ENCODE results near the gene PLCB1.
A peak's percentile ranks its signal among the peaks of the same experiment; 100 is the strongest.

PLCB1 gene

GRCh38 chr20:8470156-8470555, 338.1 kb downstream of the PLCB1 start:
- no peak for DNase-seq

DNA sequence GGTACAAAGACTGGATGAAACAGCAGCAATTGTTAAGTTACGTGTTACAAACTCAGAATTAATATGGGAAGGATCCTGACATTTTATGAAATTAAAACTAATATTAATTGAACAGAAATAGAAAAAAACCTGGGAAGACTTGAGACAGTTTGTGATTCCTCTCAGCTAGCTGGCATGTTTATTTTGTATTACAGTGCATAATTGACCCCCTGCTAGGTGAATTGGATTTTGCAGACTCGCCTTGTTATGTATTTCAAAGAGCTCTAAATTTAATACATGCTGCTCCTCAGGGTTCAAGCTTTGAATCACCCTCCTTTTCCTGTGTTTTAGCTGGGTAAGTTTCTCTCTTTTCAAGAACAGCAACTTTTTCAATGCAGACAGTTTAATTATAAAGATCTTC, 339.4 kb downstream of the PLCB1 start:
- DNase-seq = no peak

DNA sequence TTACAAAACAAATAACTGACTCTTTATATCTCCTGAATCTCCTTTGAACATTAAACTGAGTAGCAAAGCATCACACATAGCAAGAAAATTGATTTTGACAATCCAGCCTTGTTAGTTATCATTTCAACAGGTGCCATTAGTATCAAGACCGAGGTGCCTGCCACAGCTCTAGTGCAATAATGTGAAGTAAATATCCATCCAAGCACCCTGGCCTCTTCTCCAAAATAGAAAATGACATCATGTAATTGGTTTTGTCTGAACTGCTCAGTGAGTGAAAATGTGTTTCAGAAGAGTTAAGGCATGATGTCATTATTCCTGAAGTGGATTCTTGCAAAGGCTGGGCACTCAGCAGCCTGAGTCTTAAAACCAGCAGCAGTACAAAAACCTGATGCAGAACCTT, 341.4 kb downstream of the PLCB1 start:
- DNase-seq = no peak

GRCh38 chr20:8474027-8474668, 342.1 kb downstream of the PLCB1 start:
- DNase-seq = no peak

GRCh38 chr20:8476021-8476420, 344.0 kb downstream of the PLCB1 start:
- DNase-seq = no peak

DNA sequence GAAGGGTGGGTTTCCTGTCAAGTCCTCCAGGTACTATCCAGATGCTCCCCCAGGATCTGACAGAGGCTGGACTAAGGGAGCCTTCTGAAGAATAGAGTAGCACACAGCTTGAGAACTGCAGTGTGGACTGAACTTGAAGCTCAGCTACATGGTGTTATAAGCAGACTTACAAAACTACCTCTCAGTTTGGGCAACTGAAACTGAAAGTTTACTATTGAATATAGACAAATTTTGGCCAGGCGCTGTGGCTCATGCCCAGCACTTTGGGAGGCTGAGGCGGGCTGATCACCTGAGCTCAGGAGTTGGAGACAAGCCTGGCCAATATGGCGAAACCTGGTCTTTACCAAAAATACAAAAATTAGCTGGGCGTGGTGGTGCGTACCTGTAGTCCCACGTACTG, 348.5 kb downstream of the PLCB1 start:
- DNase-seq = no peak

- DNase-seq = no peak
Observed at GRCh38 chr20:8487696-8488095, 355.6 kb downstream of the PLCB1 start.

DNA sequence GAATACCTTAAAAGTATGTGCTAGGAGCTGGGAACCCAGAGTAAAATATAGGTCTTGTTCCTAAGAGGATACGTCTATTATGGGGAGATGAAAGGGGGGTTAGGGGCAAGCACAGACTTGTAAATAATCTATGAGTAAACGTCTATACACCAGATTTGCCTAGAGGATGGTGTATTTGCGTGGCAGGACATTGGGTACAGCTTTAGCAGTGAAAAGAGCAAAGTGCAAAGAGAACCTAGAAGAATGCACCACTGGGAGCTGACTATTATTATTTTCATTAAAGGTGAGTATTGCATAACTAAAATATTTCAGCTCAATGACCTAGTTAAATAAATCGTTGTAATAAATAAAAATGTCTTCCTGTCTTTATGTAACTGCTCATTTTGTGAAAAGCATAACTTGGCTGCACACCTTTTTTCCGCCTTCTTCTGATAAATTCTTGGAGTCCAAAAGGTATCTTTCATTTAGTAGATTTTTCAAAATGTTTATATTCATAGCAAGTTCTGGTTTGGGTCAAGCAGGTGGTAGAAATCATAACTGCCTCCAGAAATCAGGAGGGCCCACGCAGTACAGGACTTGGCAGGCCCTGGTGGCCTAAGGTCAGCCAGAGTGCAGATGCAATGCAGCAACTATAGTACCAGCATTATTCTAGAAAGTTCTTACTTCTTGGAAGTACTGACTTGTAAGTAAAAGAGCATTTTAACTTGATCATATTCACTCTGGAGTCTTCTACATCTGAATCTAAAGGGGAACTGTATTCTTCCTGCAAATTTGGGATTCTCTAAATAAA, 357.2 kb downstream of the PLCB1 start:
- DNase-seq = no peak

DNA sequence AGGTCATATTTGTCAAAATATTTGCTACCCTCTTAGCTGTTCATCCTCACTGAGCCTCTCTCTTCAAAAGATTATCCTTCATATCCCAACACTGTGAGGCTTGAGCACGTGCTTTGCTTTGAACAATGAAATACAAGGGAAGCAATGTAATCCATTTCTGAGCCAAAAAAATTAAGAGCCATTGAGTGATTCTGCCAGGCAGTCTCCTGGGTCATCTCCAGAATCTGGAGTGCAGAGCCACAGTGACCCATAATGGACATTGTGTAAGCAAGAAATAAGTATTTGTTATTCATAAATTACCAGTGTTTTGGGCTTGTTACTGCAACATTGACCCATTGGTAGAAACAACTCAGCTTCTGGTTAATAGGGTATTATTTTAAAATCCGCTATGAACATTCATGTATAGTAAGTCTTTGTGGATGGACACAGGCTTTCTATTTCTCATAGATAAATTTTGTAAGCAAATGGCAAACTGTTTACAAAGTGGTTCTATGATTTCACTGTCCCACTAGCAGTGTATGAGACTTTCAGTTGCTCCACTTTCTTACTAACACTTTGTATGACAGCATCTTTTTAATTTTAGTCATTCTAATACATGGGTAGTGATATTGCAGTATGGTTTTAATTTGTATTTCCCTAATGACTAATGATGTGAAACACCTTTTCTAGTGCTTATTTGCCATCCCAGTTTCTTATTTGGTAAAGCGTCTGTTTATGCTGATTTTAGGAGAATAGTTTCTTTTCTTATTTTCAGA, 358.2 kb downstream of the PLCB1 start:
- DNase-seq = no peak

- no peak for DNase-seq
Observed at GRCh38 chr20:8492173-8492572, 360.1 kb downstream of the PLCB1 start.

DNA sequence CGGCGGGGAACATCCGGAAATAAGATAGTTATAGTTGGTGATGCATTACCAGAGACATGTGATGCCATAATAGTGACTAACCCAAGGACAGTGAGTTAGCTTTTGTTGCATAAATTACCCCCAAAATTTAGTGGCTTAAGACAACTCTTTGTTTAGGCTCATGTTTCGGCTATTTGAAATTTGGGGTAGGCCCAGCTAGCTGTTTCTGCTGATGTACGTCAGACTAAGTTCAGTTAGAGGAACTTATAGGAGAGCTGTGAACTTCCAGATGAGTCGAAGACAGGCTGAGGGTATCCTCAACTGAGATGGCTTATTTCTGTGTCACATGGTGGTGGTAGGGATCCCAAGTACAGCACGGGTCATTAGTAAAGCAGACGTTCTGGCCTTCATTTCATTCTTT, 366.5 kb downstream of the PLCB1 start:
- no peak for DNase-seq

DNA sequence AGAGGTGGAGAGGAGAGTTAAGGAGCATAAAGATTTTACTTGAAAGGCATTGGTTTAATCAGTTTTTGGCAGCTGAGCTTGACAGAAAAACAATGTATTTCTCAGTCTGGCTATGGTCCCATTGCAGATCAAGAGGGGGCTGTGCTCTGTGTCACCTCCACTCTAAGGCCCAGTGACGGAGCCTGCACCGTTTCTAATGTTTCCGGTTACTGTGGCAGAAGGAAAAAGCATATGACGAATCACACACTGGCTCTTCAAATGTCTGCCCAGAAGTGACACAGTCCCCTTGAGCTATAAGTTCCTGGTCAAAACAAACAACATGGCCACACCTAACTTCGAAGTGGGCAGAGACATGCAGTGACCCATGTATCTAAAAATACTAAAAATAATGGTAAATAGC, 372.0 kb downstream of the PLCB1 start:
- DNase-seq = no peak

- DNase-seq = peak; percentile 15
Observed at GRCh38 chr20:8505476-8506200, 373.6 kb downstream of the PLCB1 start.

DNA sequence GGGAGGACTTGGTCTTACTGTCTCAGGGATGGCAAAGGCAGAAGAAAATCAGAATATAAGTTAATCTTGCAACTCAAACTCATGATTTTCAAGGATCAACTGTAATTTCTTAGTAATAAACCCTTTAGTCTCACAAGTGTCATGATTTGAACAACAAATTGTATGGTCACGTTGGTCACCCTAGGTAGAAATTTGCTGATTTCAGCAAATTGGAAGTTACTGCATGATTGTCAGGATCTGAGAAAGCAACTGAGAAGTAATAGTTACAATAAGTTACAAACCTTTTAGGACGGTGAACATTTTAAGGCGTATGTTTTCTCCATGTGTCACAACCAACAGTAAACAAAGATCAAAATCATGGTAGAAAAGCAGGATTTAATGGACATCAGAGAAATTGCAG, 375.2 kb downstream of the PLCB1 start:
- no peak for DNase-seq

GRCh38 chr20:8509809-8510208, 377.7 kb downstream of the PLCB1 start:
- DNase-seq = no peak

DNA sequence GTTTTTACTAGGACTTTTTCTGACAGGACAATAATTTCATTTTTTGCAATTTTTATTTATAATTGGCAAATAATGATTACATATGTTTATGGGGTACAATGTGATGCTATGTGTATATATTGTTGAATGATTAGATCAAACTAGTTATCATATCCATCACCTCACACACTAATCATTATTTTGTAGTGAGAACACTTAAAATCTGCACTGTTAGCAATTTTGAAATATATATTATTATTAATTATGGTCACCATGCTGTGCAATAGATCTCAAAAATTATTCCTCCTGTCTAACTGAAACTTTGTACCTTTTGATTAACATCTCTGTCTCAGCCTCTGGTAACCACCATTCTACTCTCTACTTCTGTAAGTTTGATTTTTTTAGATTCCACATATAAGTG, 378.7 kb downstream of the PLCB1 start:
- DNase-seq = no peak

DNA sequence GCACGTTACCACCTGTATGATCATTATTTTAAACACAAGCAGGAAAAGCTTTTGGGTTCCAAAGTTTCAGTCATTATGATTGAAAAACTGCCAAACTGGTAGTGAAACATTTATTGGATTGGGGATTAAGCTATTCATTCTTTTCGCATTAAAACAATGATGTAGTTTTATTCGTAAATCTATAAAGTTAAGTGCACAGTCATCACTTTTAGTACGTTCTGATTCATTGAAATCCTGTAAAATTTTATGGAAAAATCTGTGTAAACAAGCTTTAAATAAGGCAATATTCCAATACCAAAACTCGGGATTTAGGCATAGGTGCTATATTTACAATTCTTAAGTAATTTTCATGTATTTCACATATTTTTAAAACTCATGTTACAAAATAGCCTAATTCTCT, 379.9 kb downstream of the PLCB1 start:
- DNase-seq = no peak

DNA sequence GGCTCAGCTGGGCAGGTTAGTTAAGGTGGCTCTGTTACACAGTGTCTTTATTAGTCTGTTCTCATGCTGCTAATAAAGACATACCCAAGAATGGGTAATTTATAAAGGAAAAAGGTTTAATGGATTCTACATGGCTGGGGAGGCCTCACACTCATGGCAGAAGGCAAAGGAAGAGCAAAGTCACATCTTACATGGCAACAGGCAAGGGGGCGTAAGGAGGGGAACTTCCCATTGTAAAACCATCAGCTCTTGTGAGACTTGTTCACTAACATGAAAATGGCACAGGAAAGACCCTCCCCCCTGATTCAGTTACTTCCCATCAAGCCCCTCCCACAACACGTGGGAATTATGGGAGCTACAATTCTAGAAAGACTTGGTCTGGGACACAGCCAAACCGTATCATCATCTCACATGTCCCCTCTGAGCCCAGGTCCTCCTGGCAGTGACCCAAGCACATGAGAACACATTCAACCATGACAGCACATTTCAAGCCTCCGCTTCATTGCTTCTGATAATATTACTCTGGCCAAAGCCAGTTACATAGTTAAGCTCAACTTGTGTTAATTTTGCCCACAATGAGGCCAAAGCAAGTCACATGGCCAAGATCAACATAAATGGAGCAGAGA, 383.9 kb downstream of the PLCB1 start:
- no peak for DNase-seq

DNA sequence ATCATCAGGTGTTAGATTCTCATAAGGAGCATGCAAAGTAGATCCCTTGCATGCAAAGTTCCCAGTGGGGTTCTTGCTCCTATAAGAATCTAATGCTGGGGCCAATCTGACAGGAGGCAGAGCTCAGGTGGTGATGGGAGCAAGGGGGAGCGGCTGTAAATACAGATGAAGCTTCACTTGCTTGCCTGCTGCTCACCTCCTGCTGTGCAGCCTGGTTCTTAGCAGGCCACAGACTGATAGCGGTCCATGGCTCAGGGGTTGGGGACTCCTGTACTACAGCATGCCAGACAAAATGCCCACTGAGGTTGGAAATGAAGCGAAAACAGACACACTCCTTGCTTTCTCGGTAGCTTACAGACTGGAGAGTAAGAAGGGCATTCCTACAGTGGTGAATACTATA, 386.8 kb downstream of the PLCB1 start:
- DNase-seq = no peak

GRCh38 chr20:8519887-8520286, 387.8 kb downstream of the PLCB1 start:
- DNase-seq = no peak

DNA sequence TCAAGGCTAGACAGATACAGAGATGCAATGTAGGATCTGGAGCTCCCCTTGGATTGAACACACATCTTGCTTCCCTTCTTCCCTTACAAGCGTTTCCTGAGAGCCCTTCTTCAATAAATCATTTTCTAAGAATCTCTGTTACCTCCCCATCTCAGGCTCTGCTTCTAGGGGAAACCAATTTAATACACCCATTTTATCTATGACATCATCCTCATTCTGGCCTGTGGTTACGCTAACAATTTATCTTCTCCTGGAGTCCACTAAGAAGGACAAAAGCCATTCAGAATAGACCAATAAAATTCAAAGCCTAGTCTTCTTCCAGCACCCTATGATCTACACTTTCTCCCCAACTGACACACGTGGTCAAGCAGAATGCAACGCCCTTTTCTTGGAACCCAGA, 390.1 kb downstream of the PLCB1 start:
- DNase-seq = no peak

DNA sequence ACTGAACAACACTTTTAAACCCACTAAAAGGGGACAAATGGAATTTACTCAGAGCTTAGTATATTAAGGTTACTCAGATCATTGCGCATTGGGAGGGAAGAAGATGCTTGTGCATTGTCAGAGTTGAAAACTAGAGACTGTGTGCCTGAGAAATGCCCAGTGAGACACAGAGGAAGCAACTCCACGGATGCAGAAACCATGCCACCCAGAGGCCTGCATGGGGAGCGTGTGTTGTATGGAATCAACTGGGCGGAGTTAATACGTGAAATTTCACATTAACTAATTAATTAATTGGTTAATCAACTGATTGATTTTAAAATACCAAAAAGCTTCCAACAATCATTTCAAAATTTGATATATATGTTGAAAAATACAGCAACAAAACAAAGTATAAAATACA, 391.6 kb downstream of the PLCB1 start:
- no peak for DNase-seq

Data from KG1 (cell line).